GM18907 (cell line): ENCODE results near the gene DTNB.
A peak's percentile ranks its signal among the peaks of the same experiment; 100 is the strongest.
"Not testable (repeated sequence)": the region's sequence is repeated elsewhere in the genome, so short reads cannot be mapped to it uniquely, and the experiment has no call there.

Source experiments
- ATAC-seq: cut with Tn5 transposase; IDR thresholded peaks from one replicate; pipeline ENCODE4 v1.9.1; 2021; ENCODE audit warnings: mild to moderate bottlenecking, moderate library complexity; ENCODE audit not compliant: unreplicated experiment

DTNB gene

GRCh38 chr2:25684577-25685473, 11.4 kb upstream of the DTNB start:
- no peak for ATAC-seq

- ATAC-seq = no peak
Observed at GRCh38 chr2:25682082-25682481, 8.7 kb upstream of the DTNB start.

GRCh38 chr2:25677877-25678276, 4.5 kb upstream of the DTNB start:
- ATAC-seq = no peak

- no peak for ATAC-seq
Observed at GRCh38 chr2:25674077-25674362, 643 bp upstream of the DTNB start.

- peak; percentile 70 for ATAC-seq
Observed at GRCh38 chr2:25672494-25673299, 680 bp downstream of the DTNB start.

GRCh38 chr2:25671622-25672021, 1.8 kb downstream of the DTNB start:
- no peak for ATAC-seq

GRCh38 chr2:25669520-25669919, 3.9 kb downstream of the DTNB start:
- no peak for ATAC-seq

GRCh38 chr2:25666218-25666617, 7.2 kb downstream of the DTNB start:
- ATAC-seq = no peak

- not testable (repeated sequence) for ATAC-seq
Observed at GRCh38 chr2:25665429-25665828, 7.9 kb downstream of the DTNB start.

GRCh38 chr2:25664965-25665307, 8.4 kb downstream of the DTNB start:
- no peak for ATAC-seq

GRCh38 chr2:25664183-25664964, 9.0 kb downstream of the DTNB start:
- no peak for ATAC-seq

GRCh38 chr2:25655316-25655715, 18.1 kb downstream of the DTNB start:
- ATAC-seq = no peak

- ATAC-seq = no peak
Observed at GRCh38 chr2:25654801-25655200, 18.6 kb downstream of the DTNB start.

GRCh38 chr2:25651782-25652455, 21.5 kb downstream of the DTNB start:
- no peak for ATAC-seq

- no peak for ATAC-seq
Observed at GRCh38 chr2:25651066-25651465, 22.3 kb downstream of the DTNB start.

GRCh38 chr2:25650256-25650655, 23.1 kb downstream of the DTNB start:
- no peak for ATAC-seq

- ATAC-seq = no peak
Observed at GRCh38 chr2:25649786-25650185, 23.6 kb downstream of the DTNB start.

GRCh38 chr2:25642298-25642697, 31.1 kb downstream of the DTNB start:
- no peak for ATAC-seq

- ATAC-seq = no peak
Observed at GRCh38 chr2:25639696-25640095, 33.7 kb downstream of the DTNB start.

GRCh38 chr2:25639131-25639530, 34.2 kb downstream of the DTNB start:
- no peak for ATAC-seq

- no peak for ATAC-seq
Observed at GRCh38 chr2:25635797-25636196, 37.6 kb downstream of the DTNB start.
